Measurements from ENCODE around the gene OS9. TPM values are rescaled to one million over a fixed set of nuclear protein-coding genes. Genes with fewer than 3 reads are reported as not detected.

Gene OS9
- total and polyA plus RNA-seq, 9 of the 15 experiments (the other 6 are each of a cell fraction or from before 2014, with no cell fraction given) = 4.6 to 105 (median 89.5) TPM

- TF ChIP-seq ZNF785 (CRISPR knock-in tag; IDR thresholded peaks at IDR 0.05) (no peak), ZNF3 (CRISPR knock-in tag; IDR thresholded peaks at IDR 0.05) (no peak), NCOA2 (IDR thresholded peaks at IDR 0.05; ENCODE audit: partially characterized antibody in 2 of 2) (no peak), VEZF1 (CRISPR knock-in tag; IDR thresholded peaks at IDR 0.05) (peak; percentile 99), KLF16 (IDR thresholded peaks at IDR 0.05) (no peak), HDAC8 (tag; IDR thresholded peaks at IDR 0.05) (peak; percentile 89; the same call in 1 of the 2 replicates), ELK1 (CRISPR knock-in tag; IDR thresholded peaks at IDR 0.05) (no peak)
These were observed 58.1 kb downstream of the OS9 start, which contains the start of gene CDK4 (continued) for GRCh38 chr12:57751788-57752667.
